Endothelial cell of umbilical vein (primary cell): ENCODE data around the gene CIITA. TPM values are rescaled to one million over a fixed set of nuclear protein-coding genes. Genes with fewer than 3 reads are reported as not detected.

ENCODE experiments used
- BruUV-seq: library from RNA; stranded (reverse); fragments of 400-500 nt; replicated peaks from 2 replicates; lab custom pipeline; 2021; lab: Mats Ljungman, UMichigan
- CTCF ChIA-PET: fragments of 300-600, 350-600 bp; sonication (Branson Sonifier 250); formaldehyde crosslinking; loops from one replicate; lab custom pipeline; 2021; ENCODE audit warnings: antibody characterized with exemption, inconsistent platforms; lab: Charles Lee
- POLR2A ChIA-PET: fragments of 300-600, 350-600 bp; sonication (Branson Sonifier 250); formaldehyde crosslinking; loops from one replicate; lab custom pipeline; 2021; ENCODE audit warnings: antibody characterized with exemption, inconsistent platforms; lab: Charles Lee
- DNase-seq: peaks from one replicate; pipeline ENCODE4 v3.0.0-alpha.2; 2011; ENCODE audit warnings: low read depth, low spot score
- FAIRE-seq: peaks from 2 replicates; lab custom pipeline; 2011; peaks lifted over from hg19 to GRCh38; lab: Jason Lieb, UNC
- H2AFZ ChIP-seq: 2 replicates; pipeline ENCODE4 v1.6.0; 2012; ENCODE audit warnings: low read depth, low read length, control low read depth, inconsistent platforms
- H3K27ac ChIP-seq: 2 replicates; pipeline ENCODE4 v1.5.1; 2011; ENCODE audit warnings: low read depth, mild to moderate bottlenecking, control low read depth, low read length, moderate library complexity; ENCODE audit not compliant: insufficient read depth
- H3K27me3 ChIP-seq, 2 experiments: 2 replicates each; pipeline versions ENCODE4 v1.6.0 to v1.6.1; 2011; ENCODE audit warnings: low read length in 2 of 2, mixed read lengths in 1 of 2; ENCODE audit not compliant: control insufficient read depth in 2 of 2, insufficient read depth in 2 of 2
- H3K36me3 ChIP-seq, 2 experiments: 2 replicates in 1 of 2; 3 replicates in 1 of 2; pipeline ENCODE4 v1.5.1; 2011; ENCODE audit warnings: low read length in 2 of 2, mild to moderate bottlenecking in 1 of 2, moderate library complexity in 1 of 2; ENCODE audit not compliant: control insufficient read depth in 2 of 2, insufficient read depth in 2 of 2; ENCODE audit errors: extremely low read depth in 1 of 2
- H3K4me1 ChIP-seq: 3 replicates; pipeline ENCODE4 v1.5.1; 2011; ENCODE audit warnings: mild to moderate bottlenecking, low read length; ENCODE audit not compliant: control insufficient read depth, insufficient read depth; ENCODE audit errors: extremely low read depth
- H3K4me2 ChIP-seq: 2 replicates; pipeline ENCODE4 v1.6.1; 2011; ENCODE audit warnings: low read length, control low read depth, mixed read lengths; ENCODE audit not compliant: insufficient read depth
- H3K4me3 ChIP-seq, 3 experiments: fragments of 200-600 bp in 1 of 3; sonication (generic), shearing (Covaris generic) in 1 of 3; replicated peaks in 1 of 3; 2 replicates each; pipeline ENCODE4 v1.5.1; 2011 to 2016; ENCODE audit warnings: control low read depth in 3 of 3, low read length in 3 of 3, mild to moderate bottlenecking in 2 of 3, inconsistent platforms in 1 of 3, low read depth in 1 of 3, moderate library complexity in 1 of 3; ENCODE audit not compliant: insufficient read depth in 1 of 3
- H3K79me2 ChIP-seq: 2 replicates; pipeline ENCODE4 v1.6.0; 2012; ENCODE audit warnings: low read length, inconsistent platforms; ENCODE audit not compliant: control insufficient read depth, insufficient read depth
- H3K9ac ChIP-seq: replicated peaks from 2 replicates; pipeline ENCODE3; 2011; ENCODE audit warnings: low read length, control low read depth; ENCODE audit not compliant: insufficient read depth; ENCODE audit errors: extremely low read depth
- H3K9me1 ChIP-seq: replicated peaks from 3 replicates; pipeline ENCODE4 v1.6.0; 2011; ENCODE audit warnings: mild to moderate bottlenecking, low read length; ENCODE audit not compliant: control insufficient read depth, insufficient read depth; ENCODE audit errors: extremely low read depth
- H3K9me3 ChIP-seq: replicated peaks from 2 replicates; pipeline ENCODE4 v1.5.1; 2012; ENCODE audit warnings: low read length, inconsistent platforms; ENCODE audit not compliant: control insufficient read depth, insufficient read depth
- H4K20me1 ChIP-seq: replicated peaks from 2 replicates; pipeline ENCODE3; 2011; ENCODE audit warnings: mild to moderate bottlenecking, low read length; ENCODE audit not compliant: control insufficient read depth, insufficient read depth; ENCODE audit errors: extremely low read depth
- EZH2 ChIP-seq: IDR thresholded peaks from 2 replicates; pipeline ENCODE4 v1.6.1; 2012; ENCODE audit warnings: borderline replicate concordance, low read depth, mild to moderate bottlenecking, moderate library complexity, low read length, inconsistent platforms; ENCODE audit not compliant: severe bottlenecking
- FOS ChIP-seq: IDR thresholded peaks from 2 replicates; pipeline ENCODE4 v1.6.1; 2011; ENCODE audit warnings: mild to moderate bottlenecking, low read length, moderate library complexity, borderline replicate concordance; ENCODE audit not compliant: insufficient read depth
- GATA2 ChIP-seq: IDR thresholded peaks from 2 replicates; pipeline ENCODE4 v1.7.0; 2011; ENCODE audit warnings: low read depth, mild to moderate bottlenecking, moderate library complexity, mixed read lengths, low read length; ENCODE audit not compliant: insufficient read length, insufficient read depth
- JUN ChIP-seq: IDR thresholded peaks from 2 replicates; pipeline ENCODE4 v1.6.1; 2011; ENCODE audit warnings: borderline replicate concordance, low read depth; ENCODE audit not compliant: insufficient read length, insufficient read depth
- MYC ChIP-seq: IDR thresholded peaks from one replicate; pipeline ENCODE4 v1.6.1; 2011; ENCODE audit warnings: mild to moderate bottlenecking, low read depth, low read length
- POLR2A ChIP-seq: IDR thresholded peaks from 2 replicates; pipeline ENCODE4 v1.6.1; 2012; ENCODE audit warnings: low read depth, mild to moderate bottlenecking, control low read depth, low read length
- POLR2AphosphoS5 ChIP-seq: IDR thresholded peaks from 2 replicates; pipeline ENCODE4 v1.6.1; 2012; ENCODE audit warnings: low read depth, mild to moderate bottlenecking, control low read depth, low read length, moderate library complexity; ENCODE audit not compliant: insufficient read depth
- dilution Hi-C: fragments of 300-500 bp; cut with MboI; formaldehyde crosslinking; loops from one replicate; pipeline ENCODE4 v1.15.0; 2019; ENCODE audit warnings: low sequenced_read_pairs; ENCODE audit not compliant: extremely low pct_ligation_motif_present
- intact Hi-C: fragments of 100-400 bp; cut with micrococcal nuclease; formaldehyde crosslinking; loops from one replicate; pipeline ENCODE4 v1.10.0; 2022
- polyA plus RNA-seq, 4 experiments: library from polyadenylated mRNA; depleted of rRNA in 3 of 4; stranded (reverse) in 3 of 4; unstranded in 1 of 4; fragments of >200 nt; gene quantifications; 2 replicates each; pipeline versions ENCODE4 v1.2.1 to v1.2.3, GENCODE V29; 2011 to 2012; ENCODE audit warnings: missing spikeins in 1 of 4
- total RNA-seq: library from RNA; stranded (reverse); gene quantifications from 2 replicates; pipeline ENCODE4 v1.2.3, GENCODE V29; 2021
- TF ChIP-seq, protein P1 (sequence below): IDR thresholded peaks from 2 replicates; pipeline ENCODE4 v1.6.1; 2011; ENCODE audit not compliant: insufficient read depth, insufficient read length
- TF ChIP-seq, protein P2 (sequence below), 2 donors: IDR thresholded peaks; 1 replicate in 1 of 2; 2 replicates in 1 of 2; pipeline ENCODE4 v1.5.1; 2011; ENCODE audit warnings: low read length in 2 of 2, mild to moderate bottlenecking in 2 of 2, moderate library complexity in 2 of 2, control low read depth in 1 of 2, inconsistent platforms in 1 of 2, low read depth in 1 of 2; ENCODE audit not compliant: insufficient read depth in 1 of 2; ENCODE audit errors: extremely low read depth in 1 of 2

The CIITA gene
- total and polyA plus RNA-seq, 2 donors (not counting 3 experiments of a cell fraction or from before 2014, with no cell fraction given), result not detected

DNA sequence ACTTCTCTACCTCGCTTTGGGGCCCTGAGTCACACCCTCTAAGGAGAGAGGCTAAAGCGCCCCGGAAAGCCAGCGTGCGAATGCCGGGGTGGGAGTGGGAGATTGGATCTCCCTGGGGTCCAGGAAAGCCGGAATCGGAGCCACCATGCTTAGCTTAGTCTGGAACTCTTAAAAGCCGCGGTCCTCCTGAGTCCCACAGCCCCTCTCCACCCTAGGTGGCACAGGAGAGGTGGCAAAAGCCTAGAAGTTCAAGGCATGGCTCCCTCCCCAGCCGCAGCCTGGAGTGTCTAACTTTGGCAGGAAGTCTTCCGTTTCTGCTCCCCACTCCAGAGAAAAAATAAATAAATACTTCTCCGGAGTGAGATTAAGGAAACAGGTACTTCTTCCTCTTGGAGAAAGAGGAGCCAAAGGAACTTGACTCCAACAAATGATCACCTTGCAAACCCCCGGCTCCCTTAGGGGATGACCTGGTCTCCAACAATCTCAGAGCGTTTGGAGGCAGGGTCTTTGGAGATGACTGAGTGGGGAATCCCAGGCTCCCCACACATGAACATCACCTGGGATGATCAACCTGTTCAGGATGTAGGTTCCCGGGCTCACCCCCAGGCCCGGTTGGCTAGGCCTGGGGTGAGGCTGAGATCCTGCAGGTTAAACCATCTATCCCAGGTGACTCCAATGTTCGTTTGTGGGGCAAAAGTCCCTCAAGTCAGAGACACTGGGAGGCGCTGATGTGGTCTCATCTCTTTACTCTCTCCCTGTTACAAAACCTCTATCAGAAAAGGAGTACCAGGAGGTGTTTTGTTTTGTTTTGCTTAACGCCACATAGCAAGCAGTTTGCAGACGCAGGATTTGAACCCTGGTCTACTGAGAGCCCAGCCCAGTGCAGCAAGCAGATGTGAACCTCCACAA lies 2.9 kb downstream of the CIITA start:
- no peak overlapping the region for H2AFZ ChIP-seq
- no peaks in the 10 kb centered on the region for H3K79me2 ChIP-seq
- H3K9me1 ChIP-seq, result no peaks in the 10 kb centered on the region
- H3K4me1 ChIP-seq, result no peaks in the 10 kb centered on the region
- dilution Hi-C loops (no loop called here), intact Hi-C loops (no loop called here)
- no peak overlapping the region for H3K9ac ChIP-seq
- H3K27ac ChIP-seq, result no peak overlapping the region
- no peaks in the 10 kb centered on the region for H3K36me3 ChIP-seq
- TF ChIP-seq GATA2, result no peak
- H3K9me3 ChIP-seq, result no peaks in the 10 kb centered on the region
- no peak overlapping the region for H3K4me3 ChIP-seq
- H4K20me1 ChIP-seq, result no peaks in the 10 kb centered on the region
- ChIA-PET CTCF (no interaction called here), POLR2A (no interaction called here)
- FAIRE-seq, result no peak
- DNase-seq, result no peak
- BruUV-seq, result no TSS peak
- no peak overlapping the region for H3K4me2 ChIP-seq
- H3K27me3 ChIP-seq, result peaks cover 7% of the 10 kb centered on the region in 2 experiments

DNA sequence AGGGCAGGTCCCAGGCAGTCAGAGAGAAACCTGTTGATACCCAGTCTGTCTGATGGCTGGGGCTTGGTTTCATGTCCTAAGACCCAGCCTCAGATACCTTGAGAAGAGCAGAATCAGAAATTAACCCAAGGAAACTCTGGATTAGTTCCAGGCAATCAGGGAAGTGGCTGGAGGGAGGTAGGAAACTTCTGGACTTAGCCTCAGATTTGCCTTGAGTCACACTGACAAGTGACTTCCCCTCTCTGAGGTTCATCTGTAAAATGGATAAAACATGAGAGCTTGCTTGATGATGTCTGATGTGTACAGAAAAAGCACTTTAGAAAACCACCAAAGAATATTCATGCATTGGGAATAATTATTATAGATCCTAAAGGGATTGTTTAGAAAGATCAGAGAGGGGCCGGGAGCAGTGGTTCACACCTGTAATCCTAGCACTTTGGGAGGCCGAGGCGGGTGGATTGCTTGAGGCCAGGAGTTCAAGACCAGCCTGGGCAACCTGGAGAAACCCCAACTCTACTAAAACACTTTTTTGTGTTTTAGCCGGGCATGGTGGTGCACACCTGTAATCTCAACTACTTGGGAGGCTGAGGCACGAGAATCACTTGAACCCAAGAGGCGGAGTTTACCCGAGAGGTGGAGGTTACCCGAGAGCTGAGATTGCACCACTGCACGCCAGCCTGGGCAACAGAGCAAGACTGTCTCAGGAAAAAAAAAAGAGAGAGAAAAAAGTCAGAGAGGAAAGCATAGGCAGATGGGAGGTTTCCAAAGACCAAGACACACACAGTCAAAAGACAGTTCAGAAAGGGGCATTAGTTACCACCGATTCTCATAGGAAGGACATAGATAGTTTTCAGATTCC lies 3.8 kb downstream of the CIITA start:
- Histone ChIP-seq H3K27ac (no peak overlapping the region), H3K4me2 (no peak overlapping the region), H3K4me3 (no peak overlapping the region), H3K27me3 (peaks cover 7% of the 10 kb centered on the region in 2 experiments), H3K9me3 (no peaks in the 10 kb centered on the region), H3K9ac (no peak overlapping the region), H3K79me2 (no peaks in the 10 kb centered on the region), H3K4me1 (no peaks in the 10 kb centered on the region), H3K36me3 (no peaks in the 10 kb centered on the region), H3K9me1 (no peaks in the 10 kb centered on the region), H4K20me1 (no peaks in the 10 kb centered on the region), H2AFZ (no peak overlapping the region)
- TF ChIP-seq FOS, result no peak
- TF ChIP-seq, protein P1, sequence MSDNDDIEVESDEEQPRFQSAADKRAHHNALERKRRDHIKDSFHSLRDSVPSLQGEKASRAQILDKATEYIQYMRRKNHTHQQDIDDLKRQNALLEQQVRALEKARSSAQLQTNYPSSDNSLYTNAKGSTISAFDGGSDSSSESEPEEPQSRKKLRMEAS, result no peak
- TF ChIP-seq MYC, result no peak
- TF ChIP-seq POLR2AphosphoS5, result no peak
- TF ChIP-seq JUN, result no peak
- TF ChIP-seq, protein P2, sequence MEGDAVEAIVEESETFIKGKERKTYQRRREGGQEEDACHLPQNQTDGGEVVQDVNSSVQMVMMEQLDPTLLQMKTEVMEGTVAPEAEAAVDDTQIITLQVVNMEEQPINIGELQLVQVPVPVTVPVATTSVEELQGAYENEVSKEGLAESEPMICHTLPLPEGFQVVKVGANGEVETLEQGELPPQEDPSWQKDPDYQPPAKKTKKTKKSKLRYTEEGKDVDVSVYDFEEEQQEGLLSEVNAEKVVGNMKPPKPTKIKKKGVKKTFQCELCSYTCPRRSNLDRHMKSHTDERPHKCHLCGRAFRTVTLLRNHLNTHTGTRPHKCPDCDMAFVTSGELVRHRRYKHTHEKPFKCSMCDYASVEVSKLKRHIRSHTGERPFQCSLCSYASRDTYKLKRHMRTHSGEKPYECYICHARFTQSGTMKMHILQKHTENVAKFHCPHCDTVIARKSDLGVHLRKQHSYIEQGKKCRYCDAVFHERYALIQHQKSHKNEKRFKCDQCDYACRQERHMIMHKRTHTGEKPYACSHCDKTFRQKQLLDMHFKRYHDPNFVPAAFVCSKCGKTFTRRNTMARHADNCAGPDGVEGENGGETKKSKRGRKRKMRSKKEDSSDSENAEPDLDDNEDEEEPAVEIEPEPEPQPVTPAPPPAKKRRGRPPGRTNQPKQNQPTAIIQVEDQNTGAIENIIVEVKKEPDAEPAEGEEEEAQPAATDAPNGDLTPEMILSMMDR (IDR thresholded peaks at IDR 0.05; ENCODE audit: extremely low read depth in 1 of 2, insufficient read depth in 1 of 2, low read depth in 1 of 2, low read length in 2 of 2), result no peak
- no peak for TF ChIP-seq GATA2
- no peak for TF ChIP-seq POLR2A
- TF ChIP-seq EZH2, result no peak
- POLR2A ChIA-PET, result no interaction called here
- no peak for DNase-seq
- intact Hi-C loops, result no loop called here
- CTCF ChIA-PET, result no interaction called here
- FAIRE-seq, result no peak
- no TSS peak for BruUV-seq
- dilution Hi-C loops, result no loop called here
